Fibroblast of skin of abdomen (primary cell): ENCODE measurements around the gene ACAA2.
"Not testable (repeated sequence)": the region's sequence is repeated elsewhere in the genome, so short reads cannot be mapped to it uniquely, and the experiment has no call there.

ENCODE experiments used
- DNase-seq: peaks from one replicate; pipeline ENCODE4 v3.0.0-alpha.2; 2013

The ACAA2 gene

GRCh38 chr18:49844903-49845302 is 31.6 kb upstream of the ACAA2 start:
- no peak for DNase-seq

DNA sequence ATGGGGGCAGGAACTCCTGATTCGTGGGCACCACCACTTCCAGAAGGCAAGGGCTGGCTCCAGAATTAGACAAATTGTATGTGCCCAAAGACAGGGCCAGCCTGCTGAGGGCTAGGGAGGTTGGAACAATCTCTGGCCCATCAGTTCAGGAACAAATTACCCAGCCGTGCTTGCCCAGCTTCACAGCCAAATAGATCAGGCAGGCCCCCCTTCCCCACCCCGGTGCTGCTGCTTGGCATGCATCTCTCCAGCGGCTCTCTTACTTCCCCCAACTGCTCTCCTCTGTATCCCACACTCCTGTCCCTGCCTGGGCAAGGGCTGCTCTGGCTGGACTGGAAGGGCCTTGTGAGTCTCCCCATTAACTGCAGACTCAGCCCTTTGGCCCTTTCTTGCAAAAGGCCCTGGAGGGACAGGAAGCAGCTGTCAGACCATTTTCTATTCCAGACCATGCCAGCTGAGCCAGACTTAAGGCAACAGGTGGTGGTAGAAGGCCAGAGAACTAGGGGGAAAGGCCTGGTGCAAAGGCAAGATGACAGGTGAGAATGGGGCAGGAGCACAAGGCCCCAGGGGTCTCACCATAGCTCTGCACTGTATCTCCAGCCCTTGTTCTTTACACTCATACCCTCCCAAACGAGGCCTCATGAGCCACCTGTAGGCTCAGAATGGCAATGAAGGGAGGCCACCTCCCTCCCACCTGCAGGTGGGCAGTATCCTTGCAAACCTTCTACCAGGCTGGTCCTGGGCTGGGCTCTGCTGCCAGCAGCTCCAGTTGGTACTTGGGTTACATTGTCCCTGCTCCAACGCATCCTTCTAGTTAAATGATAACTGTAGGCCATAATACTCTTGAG is 30.7 kb upstream of the ACAA2 start:
- no peak for DNase-seq

DNA sequence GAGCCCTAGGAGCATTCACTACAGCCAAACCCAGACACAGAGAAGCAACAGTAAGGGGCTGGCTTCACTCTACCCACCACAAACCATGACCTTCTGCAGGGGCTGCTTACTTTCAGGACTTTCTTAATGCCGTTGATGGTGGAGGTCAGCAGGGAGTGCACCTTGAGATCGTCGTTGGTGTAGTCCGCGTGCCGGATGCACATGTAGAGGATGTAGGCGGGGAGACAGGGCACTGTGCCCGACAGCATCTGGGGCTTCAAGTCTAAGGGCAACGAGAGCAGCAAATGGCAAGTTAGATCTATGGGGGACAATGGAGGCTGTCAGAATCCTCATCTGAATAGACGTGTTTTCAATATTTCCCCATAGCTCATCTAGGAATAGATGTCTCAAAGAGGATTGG is 29.8 kb upstream of the ACAA2 start:
- DNase-seq, result no peak

- DNase-seq, result no peak
Measured at GRCh38 chr18:49842656-49843055, 29.3 kb upstream of the ACAA2 start.

DNA sequence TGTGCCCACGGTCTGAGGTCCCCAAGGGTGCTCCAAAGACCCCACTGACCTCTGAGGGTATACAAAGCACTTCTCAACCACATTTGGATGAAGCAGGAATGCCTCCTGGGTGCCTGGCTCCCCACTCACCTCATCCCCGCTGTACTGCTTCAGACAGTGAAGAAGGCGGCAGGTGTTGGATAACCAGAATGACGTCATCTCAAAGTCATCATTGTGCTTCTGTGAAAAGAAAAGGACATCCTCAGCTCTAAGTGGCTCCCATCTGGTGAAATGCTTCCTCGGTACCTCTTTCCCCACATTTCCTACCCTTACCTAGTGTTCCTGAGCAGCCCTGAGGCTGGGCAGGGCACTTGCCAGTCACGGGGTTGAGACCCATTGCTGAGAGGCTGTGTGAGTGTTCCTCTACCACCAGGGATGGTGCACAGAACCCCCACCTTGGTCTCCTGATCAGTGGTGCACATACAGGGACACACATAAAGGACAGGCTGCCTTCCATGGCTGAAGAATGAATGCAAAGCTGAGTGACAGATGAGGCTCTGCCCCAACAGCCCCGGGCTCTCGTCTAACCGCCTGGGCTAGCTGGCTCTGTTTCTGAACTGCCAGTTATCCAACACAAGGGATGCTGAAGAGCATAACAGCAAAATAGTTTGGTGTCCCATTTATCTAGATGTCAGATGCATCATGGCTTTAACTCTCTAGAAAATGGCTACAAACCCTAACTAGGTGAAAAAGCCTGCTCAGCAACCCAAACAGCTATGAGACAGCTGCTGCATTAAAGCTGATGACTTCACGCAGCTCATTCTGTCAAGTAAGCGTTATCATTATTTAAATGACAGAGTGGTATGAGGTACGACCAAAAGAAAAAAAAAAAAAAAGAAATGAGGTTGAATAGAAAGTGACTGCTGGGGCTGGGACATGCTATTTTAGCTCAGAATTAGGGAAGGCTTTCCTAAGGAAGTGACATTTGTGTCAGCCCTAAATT is 28.2 kb upstream of the ACAA2 start:
- no peak for DNase-seq

- DNase-seq, result peak; percentile 24
Measured at GRCh38 chr18:49839012-49839411, 25.7 kb upstream of the ACAA2 start.

GRCh38 chr18:49838381-49838780 is 25.0 kb upstream of the ACAA2 start:
- DNase-seq, result no peak

GRCh38 chr18:49837889-49838288 is 24.6 kb upstream of the ACAA2 start:
- DNase-seq, result no peak

GRCh38 chr18:49837316-49837835 is 24.0 kb upstream of the ACAA2 start:
- not testable (repeated sequence) for DNase-seq

DNA sequence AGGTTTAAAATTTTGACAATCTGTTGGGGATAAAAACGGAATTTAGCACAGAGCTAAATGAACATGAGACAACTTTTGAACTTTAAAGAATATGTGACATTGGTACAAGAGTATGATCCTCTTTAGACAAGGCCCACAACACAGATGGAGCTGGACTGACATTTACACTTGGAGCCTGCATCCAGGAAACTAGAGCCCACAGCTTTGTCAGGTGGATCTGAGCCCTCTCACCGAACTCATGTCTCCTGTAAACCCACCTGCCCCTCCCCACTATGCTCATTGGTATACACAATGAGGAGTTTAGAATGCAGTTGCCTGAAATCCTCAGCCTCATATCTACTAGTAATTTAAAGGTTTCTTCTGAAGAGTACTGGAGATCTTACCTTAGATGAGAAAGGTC is 22.1 kb upstream of the ACAA2 start:
- DNase-seq, result no peak

DNA sequence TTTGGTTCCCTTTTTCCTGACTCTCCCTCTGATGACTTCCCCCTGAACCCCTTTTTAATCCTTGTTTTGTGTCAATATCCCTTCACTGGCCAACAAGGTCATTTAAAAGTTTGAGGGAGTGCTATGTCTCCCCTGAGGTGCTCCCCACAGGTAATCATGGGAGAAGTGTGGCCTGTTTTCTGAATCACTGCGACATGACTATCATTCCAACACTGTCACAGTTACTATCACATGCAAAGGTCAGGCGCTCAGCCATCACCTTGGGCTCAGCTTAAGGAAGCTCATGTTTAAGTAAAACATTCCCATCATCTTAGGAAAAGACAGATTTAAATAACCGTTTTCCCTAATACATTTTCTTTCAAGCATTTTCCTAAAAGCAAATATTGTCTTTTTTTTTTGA is 20.9 kb upstream of the ACAA2 start:
- DNase-seq, result no peak

GRCh38 chr18:49833814-49834213 is 20.5 kb upstream of the ACAA2 start:
- no peak for DNase-seq

GRCh38 chr18:49832221-49832647 is 18.9 kb upstream of the ACAA2 start:
- DNase-seq, result no peak

- DNase-seq, result no peak
Measured at GRCh38 chr18:49827996-49828395, 14.7 kb upstream of the ACAA2 start.

- no peak for DNase-seq
Measured at GRCh38 chr18:49819823-49820671, 6.7 kb upstream of the ACAA2 start.

GRCh38 chr18:49819071-49819662 is 5.8 kb upstream of the ACAA2 start:
- DNase-seq, result no peak

DNA sequence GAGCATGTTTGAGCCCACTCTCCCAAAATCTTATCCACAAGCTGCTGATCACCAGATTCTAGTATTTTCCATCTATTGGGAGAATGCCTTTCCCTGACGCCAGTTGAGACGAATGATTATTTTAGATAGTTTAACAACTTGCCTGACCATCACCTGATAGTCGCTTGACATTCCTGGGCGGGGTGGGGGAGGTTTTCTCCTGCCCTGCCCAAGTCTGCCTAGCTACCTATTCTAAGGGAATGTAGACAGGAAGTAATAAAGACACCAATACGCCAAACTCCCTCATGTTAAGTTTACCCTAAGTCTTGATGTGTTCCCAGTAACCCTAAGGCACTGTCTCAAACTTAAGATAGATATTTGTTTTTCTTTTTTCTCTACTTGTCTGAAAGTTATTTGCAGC is 4.6 kb upstream of the ACAA2 start:
- no peak for DNase-seq

DNA sequence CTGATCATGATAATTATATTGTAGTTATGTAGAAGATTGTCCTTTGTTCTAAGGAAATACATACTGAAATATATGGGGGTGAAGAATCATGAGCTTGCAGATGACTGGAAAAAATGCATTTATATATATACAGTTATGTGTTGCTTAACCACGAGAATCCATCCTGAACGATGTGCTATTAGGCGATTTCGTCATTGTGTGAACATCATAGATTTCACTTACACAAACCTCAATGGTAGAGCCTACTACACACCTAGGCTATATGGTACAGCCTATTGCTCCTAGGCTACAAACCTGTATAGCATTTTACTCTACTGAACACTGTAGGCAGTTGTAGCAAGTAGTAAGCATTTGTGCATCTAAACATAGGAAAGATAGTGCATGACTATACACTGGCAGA is 2.6 kb upstream of the ACAA2 start:
- peak; percentile 15 for DNase-seq

GRCh38 chr18:49814147-49814499 is 790 bp upstream of the ACAA2 start:
- DNase-seq, result peak; percentile 47

GRCh38 chr18:49813069-49813318 is 339 bp downstream of the ACAA2 start:
- DNase-seq, result peak; percentile 26

GRCh38 chr18:49812286-49813068 is 856 bp downstream of the ACAA2 start:
- peak; percentile 6 for DNase-seq
